H1 (cell line): ENCODE measurements around the gene TTC24. TPM values are rescaled to one million over a fixed set of nuclear protein-coding genes. Genes with fewer than 3 reads are reported as not detected.
A peak's percentile ranks its signal among the peaks of the same experiment; 100 is the strongest.

Experiments used
- CTCF ChIA-PET: fragments of 300-600 bp; sonication (Branson Sonifier 250); formaldehyde crosslinking; loops from one replicate; lab custom pipeline; 2021; ENCODE audit not compliant: partially characterized antibody; lab: Charles Lee
- POLR2A ChIA-PET: fragments of 300-600 bp; sonication (Branson Sonifier 250); formaldehyde crosslinking; loops from one replicate; lab custom pipeline; 2021; ENCODE audit warnings: inconsistent platforms; ENCODE audit not compliant: partially characterized antibody; lab: Charles Lee
- DNase-seq, 2 experiments: peaks; one replicate each; pipeline versions ENCODE4 v3.0.0 to v3.0.0-alpha.2; 2010 to 2022; ENCODE audit warnings: low spot score in 2 of 2, low read depth in 1 of 2, mixed read lengths in 1 of 2
- FAIRE-seq: peaks from 2 replicates; lab custom pipeline; 2011; peaks lifted over from hg19 to GRCh38; lab: Jason Lieb, UNC
- H2AFZ ChIP-seq: 2 replicates; pipeline ENCODE4 v1.8.1; 2012; ENCODE audit warnings: low read length, inconsistent platforms
- H2AK5ac ChIP-seq: 2 replicates; pipeline ENCODE4 v1.6.1; 2013; ENCODE audit warnings: low read depth, low read length
- H2BK120ac ChIP-seq: replicated peaks from 2 replicates; pipeline ENCODE3; 2013; ENCODE audit warnings: low read depth, low read length, inconsistent platforms
- H2BK12ac ChIP-seq: 2 replicates; pipeline ENCODE4 v1.6.1; 2013; ENCODE audit warnings: low read depth, low read length
- H2BK15ac ChIP-seq: 2 replicates; pipeline ENCODE4 v1.6.1; 2013; ENCODE audit warnings: low read length
- H2BK20ac ChIP-seq: 2 replicates; pipeline ENCODE4 v1.6.1; 2013; ENCODE audit warnings: low read length
- H2BK5ac ChIP-seq: 2 replicates; pipeline ENCODE4 v1.6.1; 2013; ENCODE audit warnings: low read depth, low read length
- H3K14ac ChIP-seq: 2 replicates; pipeline ENCODE4 v1.6.1; 2013; ENCODE audit warnings: inconsistent platforms; ENCODE audit not compliant: insufficient read length
- H3K18ac ChIP-seq: 2 replicates; pipeline ENCODE4 v1.6.1; 2013; ENCODE audit warnings: low read length; ENCODE audit errors: extremely low read depth
- H3K23ac ChIP-seq: 2 replicates; pipeline ENCODE4 v1.6.1; 2013; ENCODE audit warnings: inconsistent platforms; ENCODE audit not compliant: insufficient read length
- H3K23me2 ChIP-seq: 2 replicates; pipeline ENCODE4 v1.6.1; 2013; ENCODE audit warnings: low read depth, low read length
- H3K27ac ChIP-seq: 2 replicates; pipeline ENCODE4 v1.6.1; 2011; ENCODE audit warnings: low read depth, low read length, inconsistent platforms
- H3K27me3 ChIP-seq, 4 experiments: replicated peaks in 1 of 4; 1 replicate in 1 of 4; 2 replicates in 3 of 4; pipeline versions ENCODE4 v1.6.1 to v1.8.1; 2011 to 2013; ENCODE audit warnings: low read length in 3 of 4, mild to moderate bottlenecking in 3 of 4, inconsistent platforms in 2 of 4, mixed read lengths in 2 of 4, moderate library complexity in 1 of 4; ENCODE audit not compliant: control insufficient read depth in 3 of 4, insufficient read depth in 3 of 4; ENCODE audit errors: extremely low read depth in 1 of 4
- H3K36me3 ChIP-seq, 4 experiments: 2 replicates each; pipeline versions ENCODE4 v1.6.1 to v1.8.1; 2011 to 2013; ENCODE audit warnings: mild to moderate bottlenecking in 4 of 4, low read length in 3 of 4, moderate library complexity in 2 of 4, control low read depth in 1 of 4, inconsistent platforms in 1 of 4; ENCODE audit not compliant: insufficient read depth in 4 of 4, control insufficient read depth in 2 of 4
- H3K4ac ChIP-seq: replicated peaks from 2 replicates; pipeline ENCODE3; 2013; ENCODE audit warnings: low read length, low read depth, mixed read lengths, inconsistent platforms; ENCODE audit not compliant: insufficient read length
- H3K4me1 ChIP-seq, 4 experiments: replicated peaks in 1 of 4; 1 replicate in 1 of 4; 2 replicates in 3 of 4; pipeline versions ENCODE4 v1.6.1 to v1.8.1; 2011 to 2013; ENCODE audit warnings: low read length in 3 of 4, inconsistent platforms in 2 of 4, mixed read lengths in 1 of 4; ENCODE audit not compliant: insufficient read depth in 4 of 4, control insufficient read depth in 3 of 4
- H3K4me2 ChIP-seq, 2 experiments: 2 replicates each; pipeline versions ENCODE4 v1.6.1 to v1.8.1; 2011 to 2013; ENCODE audit warnings: low read depth in 2 of 2, low read length in 2 of 2, control low read depth in 1 of 2, inconsistent platforms in 1 of 2, mild to moderate bottlenecking in 1 of 2; ENCODE audit not compliant: insufficient read depth in 1 of 2
- H3K4me3 ChIP-seq, 4 experiments: fragments of 200-600, 300-600 bp in 1 of 4; sonication (generic), shearing (Covaris generic), sonication (Bioruptor Twin) in 1 of 4; 2 replicates each; pipeline versions ENCODE4 v1.5.1 to v1.8.1; 2011 to 2016; ENCODE audit warnings: low read length in 4 of 4, low read depth in 3 of 4, control low read depth in 2 of 4, inconsistent platforms in 2 of 4, mild to moderate bottlenecking in 2 of 4, mixed read lengths in 1 of 4, moderate library complexity in 1 of 4; ENCODE audit not compliant: insufficient read depth in 2 of 4; ENCODE audit errors: extremely low read depth in 1 of 4
- H3K56ac ChIP-seq: replicated peaks from 2 replicates; pipeline ENCODE3; 2013; ENCODE audit warnings: low read depth, mild to moderate bottlenecking, mixed read lengths, low read length, inconsistent platforms; ENCODE audit not compliant: insufficient read length
- H3K79me1 ChIP-seq: 2 replicates; pipeline ENCODE4 v1.6.1; 2013; ENCODE audit warnings: low read depth, low read length, control low read depth
- H3K79me2 ChIP-seq, 2 experiments: 2 replicates each; pipeline versions ENCODE4 v1.6.1 to v1.8.1; 2012 to 2013; ENCODE audit warnings: low read length in 2 of 2, mild to moderate bottlenecking in 2 of 2, inconsistent platforms in 1 of 2; ENCODE audit not compliant: insufficient read depth in 2 of 2, control insufficient read depth in 1 of 2
- H3K9ac ChIP-seq, 4 experiments: replicated peaks in 1 of 4; 1 replicate in 1 of 4; 2 replicates in 3 of 4; pipeline versions ENCODE4 v1.6.1 to v1.8.1; 2011 to 2013; ENCODE audit warnings: low read depth in 3 of 4, low read length in 3 of 4, control low read depth in 2 of 4, mild to moderate bottlenecking in 2 of 4, moderate library complexity in 2 of 4, inconsistent platforms in 1 of 4; ENCODE audit errors: extremely low read depth in 1 of 4
- H3K9me3 ChIP-seq, 2 experiments: 2 replicates each; pipeline versions ENCODE4 v1.6.1 to v1.8.1; 2012 to 2013; ENCODE audit warnings: mild to moderate bottlenecking in 2 of 2, moderate library complexity in 2 of 2, control low read depth in 1 of 2, inconsistent platforms in 1 of 2, low read depth in 1 of 2, low read length in 1 of 2, mixed read lengths in 1 of 2; ENCODE audit not compliant: insufficient read depth in 2 of 2
- H4K20me1 ChIP-seq, 2 experiments: replicated peaks in 1 of 2; 2 replicates each; pipeline versions ENCODE3 to v1.8.1; 2011 to 2013; ENCODE audit warnings: inconsistent platforms in 2 of 2, low read length in 2 of 2, mild to moderate bottlenecking in 1 of 2; ENCODE audit not compliant: insufficient read depth in 2 of 2, control insufficient read depth in 1 of 2
- H4K5ac ChIP-seq: 2 replicates; pipeline ENCODE4 v1.6.1; 2013; ENCODE audit warnings: low read length, low read depth, mixed read lengths, inconsistent platforms; ENCODE audit not compliant: insufficient read length
- H4K8ac ChIP-seq: 2 replicates; pipeline ENCODE4 v1.8.0; 2013; ENCODE audit warnings: mild to moderate bottlenecking, moderate library complexity, low read length, inconsistent platforms; ENCODE audit not compliant: insufficient read depth; ENCODE audit errors: extremely low read depth
- H4K91ac ChIP-seq: replicated peaks from 2 replicates; pipeline ENCODE3; 2013; ENCODE audit warnings: low read length, mixed read lengths, inconsistent platforms; ENCODE audit not compliant: insufficient read length
- RAD21 ChIP-seq, 2 experiments: IDR thresholded peaks in 1 of 2; conservative IDR thresholded peaks in 1 of 2; 2 replicates each; pipeline ENCODE4 v1.6.1; 2011; ENCODE audit warnings: low read depth in 2 of 2, low read length in 2 of 2, improper control_type of control experiment in 1 of 2, inconsistent platforms in 1 of 2, mild to moderate bottlenecking in 1 of 2, moderate library complexity in 1 of 2
- RNF2 ChIP-seq: fragments of 200-900, 300-1000 bp; sonication (generic); IDR thresholded peaks from 2 replicates; pipeline ENCODE4 v1.7.1; 2016; ENCODE audit warnings: borderline replicate concordance, low read depth, mild to moderate bottlenecking, antibody characterized with exemption, low read length; ENCODE audit not compliant: poor library complexity, severe bottlenecking; ENCODE audit errors: missing control alignments
- WGBS, 2 experiments: shearing (Covaris generic) in 1 of 2; methylation state at CpG; one replicate each; pipeline versions ENCODE4 v1.1.6 to v1.1.7; 2013 to 2015; ENCODE audit warnings: low lambda C conversion rate in 2 of 2, mixed read lengths in 2 of 2, inconsistent platforms in 1 of 2, low coverage in 1 of 2, missing lambda C conversion rate in 1 of 2; ENCODE audit not compliant: insufficient replicate concordance in 2 of 2, insufficient coverage in 1 of 2, insufficient read length in 1 of 2; ENCODE audit errors: extremely low coverage in 1 of 2, missing lambda C conversion rate in 1 of 2; 5-methylcytosine and 5-hydroxymethylcytosine counted together
- polyA plus RNA-seq, 7 experiments: library from polyadenylated mRNA; depleted of rRNA in 3 of 7; stranded (reverse) in 5 of 7; unstranded in 2 of 7; fragments of >200 nt in 5 of 7; fragments of 200-250 nt in 2 of 7; gene quantifications; 1 replicate in 5 of 7; 2 replicates in 1 of 7; 4 replicates in 1 of 7; pipeline versions ENCODE4 v1.2.1 to v1.2.3, GENCODE V29; 2011 to 2013; ENCODE audit warnings: missing spikeins in 2 of 7, mixed read lengths in 2 of 7
- total RNA-seq: library from RNA; stranded (reverse); fragmentation: NEBNext Ultra II Directional; extraction: Animal tissue kit (Norgen Biotek cat#: 25700); gene quantifications from 2 replicates; pipeline ENCODE4 v1.2.1, GENCODE V29; 2021
- TF ChIP-seq, protein P1 (sequence below): IDR thresholded peaks from 2 replicates; pipeline ENCODE4 v1.6.1; 2011; ENCODE audit warnings: low read depth, mild to moderate bottlenecking, low read length; ENCODE audit not compliant: insufficient read depth

The TTC24 gene
- total and polyA plus RNA-seq, 2 of the 8 experiments (the other 6 are each of a cell fraction or from before 2014, with no cell fraction given): 0.08 TPM; not detected in 1

DNA sequence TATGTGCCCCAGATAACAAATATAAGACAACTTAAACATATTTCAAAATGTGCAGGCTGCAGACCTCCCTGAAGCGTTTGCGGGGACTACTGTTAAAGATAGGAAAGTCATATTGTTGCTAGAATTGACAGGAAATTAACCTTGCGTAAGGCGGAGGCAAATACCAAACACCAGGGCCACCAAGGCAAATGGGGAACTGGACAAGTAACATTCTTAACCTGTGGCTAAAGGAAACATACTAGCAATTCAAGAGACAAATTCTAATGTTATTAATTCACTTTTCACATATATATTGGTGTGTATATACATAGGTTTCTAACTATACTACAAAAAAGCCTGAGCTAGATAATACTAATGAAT, 46.5 kb downstream of the TTC24 start:
- no peak overlapping the region for H2BK20ac ChIP-seq
- WGBS, 2 experiments: 46% methylated on average over 4 of the region's 4 CpGs; no CpG with 5 or more reads in 1 of the 2 experiments
- H4K8ac ChIP-seq: no peak overlapping the region
- H3K4ac ChIP-seq: no peak overlapping the region
- no peak overlapping the region for H3K23ac ChIP-seq
- no peaks in the 10 kb centered on the region for H3K79me2 ChIP-seq
- H3K36me3 ChIP-seq: no peaks in the 10 kb centered on the region; a peak in 1 of 8 replicates
- 0 out of 8 replicates have a peak overlapping the region, but pooled peaks of 1 of the 4 experiments have one; percentile 71 for H3K4me3 ChIP-seq
- peaks cover 20% of the 10 kb centered on the region; the same call in 1 of the 2 replicates for H3K23me2 ChIP-seq
- H3K79me1 ChIP-seq: no peaks in the 10 kb centered on the region
- H2BK120ac ChIP-seq: no peak overlapping the region
- no peak overlapping the region for H3K27ac ChIP-seq
- H3K9ac ChIP-seq: no peak overlapping the region
- H4K5ac ChIP-seq: no peak overlapping the region
- peaks cover 0 to 1% of the 10 kb centered on the region in 2 experiments for H4K20me1 ChIP-seq
- H2BK15ac ChIP-seq: no peak overlapping the region
- H2BK12ac ChIP-seq: no peak overlapping the region
- peaks cover 31 to 47% (median 37%) of the 10 kb centered on the region in 4 experiments for H3K27me3 ChIP-seq
- ChIA-PET CTCF (interaction anchor here (0.7 to 43.0 kb wide), 24 partner anchors 9 to 236 kb away, joined by 3 to 868 read pairs (median 7); partner anchors contain the start of genes BCAN, CRABP2, NES and TTC24), POLR2A (interaction anchor here (1.3 to 5.8 kb wide), 4 partner anchors 17 to 50 kb away, joined by 3 to 46 read pairs (median 9); partner anchors contain the start of gene NES)
- H2AK5ac ChIP-seq: no peak overlapping the region
- no peak overlapping the region for H3K56ac ChIP-seq
- peak overlapping the region in 1 of 2 experiments; percentile 81; a peak in 1 of 4 replicates for H3K4me2 ChIP-seq
- TF ChIP-seq RAD21 (IDR thresholded peaks at IDR 0.05 in 1 of 2, conservative IDR thresholded peaks at IDR 0.05 in 1 of 2; ENCODE audit: low read depth in 2 of 2, low read length in 2 of 2): no peak
- TF ChIP-seq, protein P1, sequence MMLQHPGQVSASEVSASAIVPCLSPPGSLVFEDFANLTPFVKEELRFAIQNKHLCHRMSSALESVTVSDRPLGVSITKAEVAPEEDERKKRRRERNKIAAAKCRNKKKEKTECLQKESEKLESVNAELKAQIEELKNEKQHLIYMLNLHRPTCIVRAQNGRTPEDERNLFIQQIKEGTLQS: 0 out of 2 replicates have a peak, but pooled peaks have one; percentile 7
- TF ChIP-seq RNF2: no peak
- no peak overlapping the region for H2AFZ ChIP-seq
- FAIRE-seq: no peak
- H3K14ac ChIP-seq: no peak overlapping the region
- H4K91ac ChIP-seq: no peak overlapping the region
- no peak for DNase-seq
- no peaks in the 10 kb centered on the region for H3K9me3 ChIP-seq
- H3K18ac ChIP-seq: no peak overlapping the region
- H2BK5ac ChIP-seq: no peak overlapping the region
- peaks cover 0 to 9% (median 2%) of the 10 kb centered on the region in 4 experiments; a peak in 5 of 7 replicates for H3K4me1 ChIP-seq
